HG03378 (cell line): ENCODE results near the gene NACC2.
"Not testable (repeated sequence)": the region's sequence is repeated elsewhere in the genome, so short reads cannot be mapped to it uniquely, and the experiment has no call there.

Source experiments
- ATAC-seq: cut with Tn5 transposase; IDR thresholded peaks from one replicate; pipeline ENCODE4 v1.9.1; 2021; ENCODE audit warnings: mild to moderate bottlenecking, moderate library complexity; ENCODE audit not compliant: unreplicated experiment

Gene NACC2

GRCh38 chr9:136047775-136048559 lies 47.1 kb downstream of the NACC2 start:
- no peak for ATAC-seq

DNA sequence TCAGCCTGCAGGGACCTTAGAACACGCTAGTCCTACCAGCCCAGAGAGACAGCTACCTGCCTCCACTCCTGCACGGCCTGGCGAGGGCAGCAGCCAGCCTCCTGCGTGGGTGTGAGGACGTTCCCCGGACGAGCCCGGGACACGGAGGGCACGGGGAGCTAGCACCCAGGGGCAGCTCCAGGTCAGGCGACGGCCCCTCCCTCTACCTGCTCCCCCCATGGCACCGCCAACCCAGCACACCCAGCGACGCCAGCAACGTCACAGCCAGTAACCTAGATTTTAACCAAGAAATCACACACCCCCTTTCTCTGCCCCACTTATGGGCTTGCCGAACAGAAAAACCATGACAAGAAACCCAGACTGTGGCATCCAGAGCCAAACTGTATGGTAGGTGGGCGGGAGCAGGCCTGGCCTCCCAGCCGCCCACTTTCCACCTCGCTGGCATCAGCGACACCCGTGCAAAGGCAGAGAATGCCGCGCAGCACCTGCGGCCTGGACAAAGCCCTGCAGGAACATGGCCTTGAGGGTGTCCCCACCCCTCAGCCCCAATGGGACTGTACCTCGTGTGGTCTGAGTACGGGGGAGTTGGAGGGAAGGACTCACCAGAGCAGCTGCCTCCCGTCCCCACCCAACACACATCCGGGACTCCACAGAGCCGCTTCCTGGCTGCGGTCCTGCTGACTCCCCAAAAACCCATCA lies 47.9 kb downstream of the NACC2 start:
- ATAC-seq: no peak

DNA sequence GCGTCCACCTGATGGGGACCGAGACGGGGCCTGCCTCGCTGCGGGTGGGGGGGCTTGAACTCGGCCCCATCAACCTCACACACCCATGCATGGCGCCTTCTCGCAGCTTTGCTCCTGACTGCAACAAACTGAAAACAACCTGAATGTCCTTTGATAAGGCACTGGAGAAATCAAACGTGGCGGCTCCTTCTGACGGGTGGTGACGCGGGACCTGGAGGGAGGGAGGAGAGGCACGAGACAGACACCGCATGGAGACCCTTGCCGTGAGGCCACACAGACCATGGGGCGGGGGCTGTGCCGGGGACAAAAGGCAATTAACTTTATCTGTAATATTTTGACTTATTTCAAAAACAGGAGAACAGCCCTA lies 48.6 kb downstream of the NACC2 start:
- ATAC-seq: no peak

GRCh38 chr9:136045595-136046553 lies 49.2 kb downstream of the NACC2 start:
- ATAC-seq: no peak

DNA sequence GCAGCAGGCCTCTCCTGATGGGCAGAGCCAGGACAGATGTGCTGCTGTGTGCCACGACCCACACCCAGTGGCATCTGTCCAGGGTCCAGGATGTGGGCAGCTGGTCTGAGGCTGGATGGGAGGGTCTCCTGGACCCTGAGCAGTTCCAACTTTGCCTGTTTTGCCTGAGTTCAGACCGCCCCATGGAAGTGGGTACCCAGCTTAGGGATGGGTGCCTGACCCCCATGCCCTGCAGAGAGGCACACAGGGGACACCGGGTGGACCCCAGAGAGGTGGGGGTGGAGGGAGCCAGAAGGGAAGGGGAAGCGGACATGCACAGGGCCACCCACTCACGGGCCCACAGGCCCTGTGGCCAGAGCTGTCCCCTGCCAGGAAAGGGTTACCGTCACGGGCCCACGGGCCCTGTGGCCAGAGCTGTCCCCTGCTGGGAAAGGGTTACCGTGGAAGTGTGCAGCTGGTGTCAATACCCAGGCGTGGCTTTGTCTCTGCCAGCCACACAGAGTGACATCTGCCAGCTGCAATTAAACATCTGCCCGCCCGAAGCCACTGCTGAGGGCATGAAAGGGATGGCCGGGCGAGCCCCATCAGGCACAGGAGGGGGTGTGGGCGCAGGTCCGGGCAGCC lies 50.0 kb downstream of the NACC2 start:
- no peak for ATAC-seq

DNA sequence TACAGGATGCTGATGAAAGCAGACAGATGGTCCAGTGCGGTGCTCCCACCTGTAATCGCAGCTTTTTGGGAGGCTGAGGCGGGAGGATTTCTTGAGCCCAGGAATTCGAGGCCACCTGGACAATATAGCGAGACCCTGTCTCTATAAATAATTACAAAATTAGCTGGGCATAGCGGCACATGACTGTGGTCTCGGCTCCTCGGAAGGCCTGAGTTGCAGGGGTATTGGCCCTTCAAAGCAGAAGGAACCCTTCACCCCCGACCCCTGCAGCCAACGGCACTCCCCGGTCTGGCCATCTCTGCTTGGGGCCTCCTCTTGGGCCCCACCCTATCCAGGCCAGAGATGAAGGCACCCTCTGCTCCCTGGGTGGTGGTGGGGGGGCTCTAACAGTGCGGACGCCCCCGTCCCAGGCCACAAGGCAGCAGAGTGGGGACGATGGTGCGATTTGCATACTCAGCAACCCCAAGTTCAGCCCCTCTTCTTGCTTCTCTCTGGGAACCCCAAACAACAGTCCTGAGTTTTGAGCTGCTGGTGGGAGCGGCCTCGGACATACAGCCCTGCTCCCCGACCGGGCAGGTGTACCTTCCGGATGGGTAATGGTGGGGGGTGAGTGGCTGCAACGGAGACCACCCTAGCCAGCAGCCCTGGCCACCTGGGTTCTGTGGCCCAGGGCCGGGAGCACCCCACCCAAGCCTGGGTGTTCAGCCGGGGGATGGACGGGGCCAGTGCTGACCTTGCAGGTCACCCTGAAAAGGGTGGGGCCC lies 50.7 kb downstream of the NACC2 start:
- no peak for ATAC-seq

DNA sequence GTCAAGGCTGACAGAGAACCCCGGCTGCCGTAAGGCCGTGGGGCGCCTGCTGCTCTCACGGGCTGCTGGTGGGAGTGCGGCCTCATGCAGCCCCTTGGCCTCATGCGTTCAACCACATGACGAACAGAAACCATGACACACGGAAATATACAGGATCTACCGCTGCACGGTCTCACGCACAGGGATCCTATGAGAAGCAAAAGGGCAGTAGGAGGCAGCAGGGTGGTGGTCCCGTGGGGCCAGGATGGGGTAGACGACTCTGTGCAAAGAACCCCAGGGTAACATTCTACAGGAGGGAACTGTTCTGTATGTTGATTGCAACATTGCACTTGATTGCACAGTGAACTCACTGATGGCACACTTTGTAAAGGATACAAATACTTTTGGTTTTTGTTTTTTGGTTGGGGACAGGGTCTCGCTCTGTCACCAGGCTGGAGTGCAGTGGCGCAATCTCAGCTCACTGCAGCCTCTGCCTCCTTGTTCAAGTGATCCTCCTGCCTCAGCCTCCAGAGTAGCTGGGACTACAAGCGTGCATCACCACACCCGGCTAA lies 51.6 kb downstream of the NACC2 start:
- ATAC-seq: no peak

DNA sequence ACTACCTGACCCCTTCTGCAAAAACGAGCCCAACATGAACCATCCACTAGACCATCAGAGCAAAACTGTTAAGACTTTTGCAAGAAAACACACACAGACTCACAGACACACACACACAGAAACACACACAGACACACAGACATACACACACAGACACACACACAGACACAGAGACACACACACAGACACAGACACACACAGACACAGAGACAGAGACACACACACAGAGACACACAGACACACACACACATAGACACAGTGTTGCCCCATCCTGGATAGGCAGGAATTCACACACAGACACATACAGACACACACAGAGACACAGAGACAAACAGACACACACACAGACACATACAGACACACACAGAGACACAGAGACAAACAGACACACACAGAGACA lies 52.5 kb downstream of the NACC2 start:
- ATAC-seq: no peak

- ATAC-seq: not testable (repeated sequence)
Observed at GRCh38 chr9:136040848-136041247, 54.2 kb downstream of the NACC2 start.

GRCh38 chr9:136039488-136039887 lies 55.6 kb downstream of the NACC2 start:
- no peak for ATAC-seq

DNA sequence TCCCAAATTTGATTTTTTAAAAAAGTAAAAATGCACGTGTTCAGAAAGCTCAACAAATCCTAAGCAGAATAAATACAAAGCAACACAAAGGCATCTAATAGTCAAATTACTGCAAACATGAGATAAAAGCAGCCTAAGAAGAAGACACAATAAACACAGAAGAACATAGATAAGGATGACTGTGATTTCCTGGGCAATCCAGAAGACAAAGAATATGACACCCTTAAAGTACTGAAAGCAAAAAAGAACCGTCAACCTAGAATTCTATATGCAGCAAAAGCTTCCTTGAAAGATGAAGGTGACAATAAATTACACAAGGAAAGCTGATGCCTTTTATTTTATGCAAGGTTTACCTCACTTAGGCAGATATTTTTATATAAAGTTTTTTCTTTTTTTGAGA lies 58.2 kb downstream of the NACC2 start:
- ATAC-seq: no peak

GRCh38 chr9:136036050-136036449 lies 59.0 kb downstream of the NACC2 start:
- ATAC-seq: no peak

DNA sequence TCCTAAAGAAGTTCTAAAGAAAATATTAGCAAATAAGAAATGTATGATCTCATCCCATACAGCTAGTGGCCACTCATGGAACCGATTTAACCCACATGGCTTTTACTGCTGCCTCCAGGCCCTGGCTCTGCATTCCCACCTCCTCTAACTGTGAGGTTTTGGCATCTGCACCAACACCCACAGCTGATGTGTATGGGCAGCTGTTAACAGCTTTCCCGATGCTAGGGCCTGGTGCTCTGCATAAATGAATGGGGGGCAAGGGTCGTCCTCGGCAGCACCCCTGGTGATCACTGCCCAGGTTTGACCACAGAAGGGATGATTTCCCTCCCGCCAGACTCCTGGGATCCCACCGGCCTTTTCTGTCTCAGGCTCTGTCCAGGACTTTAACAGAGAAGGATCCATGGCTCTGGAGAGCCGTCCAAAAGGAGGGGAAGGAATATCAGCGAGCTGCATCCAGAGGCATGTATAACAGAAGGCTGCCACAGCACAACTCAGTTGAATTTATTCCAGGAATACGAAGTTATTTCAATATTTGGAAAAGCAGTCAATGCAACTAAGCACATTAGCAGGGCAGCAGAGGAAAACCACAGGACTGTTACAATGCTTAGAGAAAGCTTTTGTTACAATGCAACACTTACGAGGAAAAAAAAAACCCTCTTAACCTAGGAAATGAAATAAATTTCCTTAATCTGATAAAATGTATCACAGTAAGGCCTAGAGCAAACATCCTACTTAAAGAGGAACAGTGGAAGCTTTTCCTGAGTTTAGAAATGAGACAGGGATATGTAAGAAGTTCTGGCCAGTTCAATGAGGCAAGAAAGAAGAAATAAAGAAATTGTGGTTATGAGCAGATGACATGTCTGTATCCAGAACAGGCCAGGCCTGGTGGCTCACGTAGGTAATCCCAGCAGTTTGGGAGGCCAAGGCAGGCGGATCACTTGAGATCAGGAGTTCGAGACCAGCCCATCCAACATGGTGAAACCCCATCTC lies 63.1 kb downstream of the NACC2 start:
- ATAC-seq: no peak

DNA sequence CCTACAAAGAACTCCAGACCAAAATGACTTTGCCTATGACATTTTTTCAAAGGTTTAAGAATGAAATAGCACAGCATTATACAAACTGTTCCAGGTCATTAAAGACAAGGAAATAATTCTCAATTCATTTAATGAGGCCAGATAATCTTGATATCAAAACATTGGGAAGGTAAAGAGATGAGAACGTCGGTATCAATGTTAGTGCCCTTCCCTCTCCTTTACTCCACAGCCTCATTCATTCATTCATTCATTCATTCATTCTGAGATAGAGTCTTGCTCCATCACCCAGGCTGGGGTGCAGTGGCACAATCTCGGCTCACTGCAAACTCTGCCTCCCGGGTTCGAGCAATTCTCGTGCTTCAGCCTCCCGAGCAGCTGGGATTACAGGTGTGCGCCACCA lies 64.0 kb downstream of the NACC2 start:
- ATAC-seq: no peak

GRCh38 chr9:136029556-136029955 lies 65.5 kb downstream of the NACC2 start:
- ATAC-seq: no peak

- no peak for ATAC-seq
Observed at GRCh38 chr9:136028760-136029470, 66.2 kb downstream of the NACC2 start.

GRCh38 chr9:136026943-136027289 lies 68.2 kb downstream of the NACC2 start:
- ATAC-seq: not testable (repeated sequence)

- no peak for ATAC-seq
Observed at GRCh38 chr9:136026266-136026942, 68.7 kb downstream of the NACC2 start.
